A673 (cell line): ENCODE data around the gene ERICH4.

Experiments used
- CTCF ChIP-seq: fragments of 300-800, 200-600 bp; sonication (generic); conservative IDR thresholded peaks from 2 replicates; pipeline ENCODE4 v1.5.1; 2017; ENCODE audit warnings: low read depth, mild to moderate bottlenecking, antibody characterized with exemption, low read length, moderate library complexity, mixed read lengths
- EZH2 ChIP-seq: fragments of 200-600 bp; sonication (generic); IDR thresholded peaks from 2 replicates; pipeline ENCODE4 v1.6.1; 2017; ENCODE audit warnings: borderline replicate concordance, low read depth, mild to moderate bottlenecking, mixed read lengths, antibody characterized with exemption, low read length; ENCODE audit not compliant: poor library complexity, severe bottlenecking

- TF ChIP-seq CTCF, result no peak
- TF ChIP-seq EZH2, result no peak
Measured at GRCh38 chr19:41415154-41415571, 27.8 kb upstream of the ERICH4 start.
